PC-9 (cell line): ENCODE results near the gene FILIP1L. TPM values are rescaled to one million over a fixed set of nuclear protein-coding genes. Genes with fewer than 3 reads are reported as not detected.

Source experiments
- BruUV-seq: library from RNA; stranded (reverse); fragments of 400-500 nt; replicated peaks from 2 replicates; lab custom pipeline; 2021; lab: Mats Ljungman, UMichigan
- CTCF ChIA-PET: fragments of 300-600 bp; sonication (Branson Sonifier 250); formaldehyde crosslinking; loops from one replicate; lab custom pipeline; 2022; ENCODE audit warnings: antibody characterized with exemption; lab: Charles Lee
- POLR2A ChIA-PET: fragments of 300-600 bp; sonication (Branson Sonifier 250); formaldehyde crosslinking; loops from one replicate; lab custom pipeline; 2022; ENCODE audit warnings: antibody characterized with exemption; ENCODE audit not compliant: unreplicated experiment; lab: Charles Lee
- DNase-seq, 2 experiments: peaks; one replicate each; pipeline versions ENCODE4 v3.0.0 to v3.0.0-alpha.2; 2015 to 2022; ENCODE audit warnings: mixed read lengths in 1 of 2
- H2AFZ ChIP-seq: fragments of 200-600 bp; sonication (generic); 2 replicates; pipeline ENCODE4 v1.8.1; 2017; ENCODE audit warnings: antibody characterized with exemption
- H3F3A ChIP-seq: fragments of 200-600 bp; sonication (generic); 2 replicates; pipeline ENCODE4 v1.8.1; 2017; ENCODE audit warnings: antibody characterized with exemption, mild to moderate bottlenecking, low read depth; ENCODE audit not compliant: insufficient read depth
- H3K27ac ChIP-seq: fragments of 200-600 bp; sonication (generic); 2 replicates; pipeline ENCODE4 v1.6.1; 2016; ENCODE audit warnings: mixed run types
- H3K27me3 ChIP-seq: fragments of 200-600 bp; sonication (generic); 2 replicates; pipeline ENCODE4 v1.6.1; 2016; ENCODE audit warnings: low read depth, mixed run types; ENCODE audit not compliant: insufficient read depth
- H3K36me3 ChIP-seq: fragments of 200-600 bp; sonication (generic); 2 replicates; pipeline ENCODE4 v1.6.1; 2016; ENCODE audit warnings: low read depth, mixed run types
- H3K4me1 ChIP-seq: fragments of 200-600 bp; sonication (generic); replicated peaks from 2 replicates; pipeline ENCODE4 v1.6.1; 2016; ENCODE audit warnings: mixed run types; ENCODE audit not compliant: insufficient read depth
- H3K4me2 ChIP-seq: fragments of 200-600 bp; sonication (generic); 2 replicates; pipeline ENCODE4 v1.6.1; 2017; ENCODE audit warnings: mixed run types
- H3K4me3 ChIP-seq: fragments of 200-600 bp; sonication (generic); 2 replicates; pipeline ENCODE4 v1.6.1; 2016; ENCODE audit warnings: mixed run types
- H3K79me2 ChIP-seq: fragments of 200-600 bp; sonication (generic); 2 replicates; pipeline ENCODE4 v1.6.1; 2017; ENCODE audit warnings: low read depth, mixed run types
- H3K9me2 ChIP-seq: fragments of 200-600 bp; sonication (generic); 2 replicates; pipeline ENCODE4 v1.8.1; 2017; ENCODE audit warnings: mild to moderate bottlenecking; ENCODE audit not compliant: insufficient read depth
- H3K9me3 ChIP-seq: fragments of 200-600 bp; sonication (generic); 2 replicates; pipeline ENCODE4 v1.8.1; 2016; ENCODE audit warnings: low read depth; ENCODE audit not compliant: insufficient read depth
- H4K20me1 ChIP-seq: fragments of 200-600 bp; sonication (generic); 2 replicates; pipeline ENCODE4 v1.8.1; 2017; ENCODE audit not compliant: insufficient read depth
- CTCF ChIP-seq: fragments of 200-600 bp; sonication (generic); conservative IDR thresholded peaks from 2 replicates; pipeline ENCODE4 v1.6.1; 2017; ENCODE audit warnings: mixed run types, antibody characterized with exemption, mild to moderate bottlenecking, moderate library complexity
- EZH2 ChIP-seq: fragments of 200-600 bp; sonication (generic); IDR thresholded peaks from 2 replicates; pipeline ENCODE4 v1.8.0; 2017; ENCODE audit warnings: antibody characterized with exemption, low read depth
- intact Hi-C: fragments of 100-400 bp; cut with micrococcal nuclease; formaldehyde crosslinking; loops from one replicate; pipeline ENCODE4 v1.10.0; 2022; ENCODE audit not compliant: unreplicated experiment
- total RNA-seq: library from RNA; stranded (reverse); gene quantifications from 2 replicates; pipeline ENCODE4 v1.2.3, GENCODE V29; 2021

Gene FILIP1L
- total RNA-seq, 1 experiment from 2014 or later, result 16.8 TPM

GRCh38 chr3:100044369-100044768 is 69.9 kb downstream of the FILIP1L start:
- peaks cover 64% of the 10 kb centered on the region for H3F3A ChIP-seq
- no peaks in the 10 kb centered on the region for H3K27me3 ChIP-seq
- no peak overlapping the region for H3K4me3 ChIP-seq
- no TSS peak for BruUV-seq
- H4K20me1 ChIP-seq, result no peaks in the 10 kb centered on the region
- intact Hi-C loops, result loop anchor here (5.0 kb wide), 1 partner anchor 177 kb away; no protein-coding TSS in a partner anchor
- H3K4me2 ChIP-seq, result no peak overlapping the region
- TF ChIP-seq EZH2, result no peak
- no peak for TF ChIP-seq CTCF
- no peak for DNase-seq
- H3K9me2 ChIP-seq, result no peaks in the 10 kb centered on the region
- no peak overlapping the region for H2AFZ ChIP-seq
- H3K79me2 ChIP-seq, result no peaks in the 10 kb centered on the region; the same call in 1 of the 2 replicates
- CTCF ChIA-PET, result no interaction called here
- no peaks in the 10 kb centered on the region; the same call in 1 of the 2 replicates for H3K9me3 ChIP-seq
- POLR2A ChIA-PET, result no interaction called here
- H3K36me3 ChIP-seq, result peaks cover 9% of the 10 kb centered on the region; the same call in 1 of the 2 replicates
- peaks cover 88% of the 10 kb centered on the region for H3K4me1 ChIP-seq
- no peak overlapping the region for H3K27ac ChIP-seq

- Histone ChIP-seq H3K9me2 (no peaks in the 10 kb centered on the region), H3K4me2 (peak overlapping the region; percentile 52), H3F3A (peaks cover 58% of the 10 kb centered on the region), H3K27me3 (no peaks in the 10 kb centered on the region), H3K9me3 (no peaks in the 10 kb centered on the region; the same call in 1 of the 2 replicates), H3K27ac (peak overlapping the region; percentile 90), H3K36me3 (peaks cover 9% of the 10 kb centered on the region; the same call in 1 of the 2 replicates), H3K79me2 (no peaks in the 10 kb centered on the region; the same call in 1 of the 2 replicates), H2AFZ (no peak overlapping the region; the same call in 1 of the 2 replicates), H4K20me1 (no peaks in the 10 kb centered on the region), H3K4me1 (peaks cover 77% of the 10 kb centered on the region), H3K4me3 (peak overlapping the region; percentile 9; the same call in 1 of the 2 replicates)
- ChIA-PET CTCF (interaction anchor here (0.7 to 0.8 kb wide), 2 partner anchors 159 to 200 kb away, joined by 3 read pairs; no protein-coding TSS in a partner anchor), POLR2A (no interaction called here)
- TF ChIP-seq EZH2, result no peak
- no peak for TF ChIP-seq CTCF
- no peak for DNase-seq
- intact Hi-C loops, result loop anchor here (5.0 kb wide), 1 partner anchor 176 kb away; no protein-coding TSS in a partner anchor
- BruUV-seq, result no TSS peak
Measured at GRCh38 chr3:100043271-100043670, 71.0 kb downstream of the FILIP1L start.

GRCh38 chr3:100042166-100042981 is 71.9 kb downstream of the FILIP1L start:
- peak overlapping the region; percentile 90 for H3K27ac ChIP-seq
- intact Hi-C loops, result loop anchor here (1.0 to 5.0 kb wide), 2 partner anchors 141 to 175 kb away; no protein-coding TSS in a partner anchor
- TF ChIP-seq EZH2 (no peak), CTCF (no peak)
- no peaks in the 10 kb centered on the region for H3K27me3 ChIP-seq
- H3K4me1 ChIP-seq, result peaks cover 68% of the 10 kb centered on the region
- TSS peak; percentile 89 for BruUV-seq
- peaks cover 50% of the 10 kb centered on the region for H3F3A ChIP-seq
- H3K79me2 ChIP-seq, result no peaks in the 10 kb centered on the region; the same call in 1 of the 2 replicates
- peak; percentile 46 to 97 for DNase-seq
- H4K20me1 ChIP-seq, result no peaks in the 10 kb centered on the region
- H3K9me2 ChIP-seq, result no peaks in the 10 kb centered on the region
- peak overlapping the region; percentile 52 for H3K4me2 ChIP-seq
- peaks cover 9% of the 10 kb centered on the region; the same call in 1 of the 2 replicates for H3K36me3 ChIP-seq
- CTCF ChIA-PET, result interaction anchor here (0.6 to 1.6 kb wide), 8 partner anchors 35 to 212 kb away, joined by 3 to 11 read pairs (median 5); no protein-coding TSS in a partner anchor
- POLR2A ChIA-PET, result interaction anchor here (0.5 to 1.4 kb wide), 12 partner anchors 40 to 394 kb away, joined by 3 to 8 read pairs (median 4); no protein-coding TSS in a partner anchor
- no peaks in the 10 kb centered on the region; the same call in 1 of the 2 replicates for H3K9me3 ChIP-seq
- peak overlapping the region; percentile 9; the same call in 1 of the 2 replicates for H3K4me3 ChIP-seq
- H2AFZ ChIP-seq, result no peak overlapping the region; the same call in 1 of the 2 replicates
